ENCODE data around the gene PLCB4. TPM values are rescaled to one million over a fixed set of nuclear protein-coding genes. Genes with fewer than 3 reads are reported as not detected.

PLCB4 gene
- total RNA-seq, 6 experiments from 2014 or later = 71.8 to 95.7 (median 79.1) TPM

GRCh38 chr20:9210356-9210755 lies 141.5 kb downstream of the PLCB4 start:
- DNase-seq = no peak
- Mint-ChIP-seq H3K36me3 (ENCODE audit: low read depth) (peaks cover 11% of the 10 kb centered on the region; the same call in 1 of the 2 replicates), H3K4me1 (ENCODE audit: low read depth) (peaks cover 63% of the 10 kb centered on the region), H3K27me3 (ENCODE audit: insufficient read depth) (no peaks in the 10 kb centered on the region), H3K27ac (no peak overlapping the region), H3K4me3 (no peak overlapping the region), H3K9me3 (no peaks in the 10 kb centered on the region)
- TF ChIP-seq CTCF (IDR thresholded peaks at IDR 0.05) = no peak

- no peaks in the 10 kb centered on the region for H3K9me3 Mint-ChIP-seq
- H3K4me1 Mint-ChIP-seq (ENCODE audit: low read depth) = peaks cover 55% of the 10 kb centered on the region
- DNase-seq = no peak
- no peak overlapping the region for H3K4me3 Mint-ChIP-seq
- H3K27me3 Mint-ChIP-seq (ENCODE audit: insufficient read depth) = no peaks in the 10 kb centered on the region
- no peak for TF ChIP-seq CTCF (IDR thresholded peaks at IDR 0.05)
- H3K27ac Mint-ChIP-seq = no peak overlapping the region
- H3K36me3 Mint-ChIP-seq (ENCODE audit: low read depth) = peaks cover 11% of the 10 kb centered on the region; the same call in 1 of the 2 replicates
Observed at GRCh38 chr20:9211016-9211760, 142.3 kb downstream of the PLCB4 start.

- H3K4me3 Mint-ChIP-seq = no peak overlapping the region
- peaks cover 55% of the 10 kb centered on the region for H3K4me1 Mint-ChIP-seq (ENCODE audit: low read depth)
- H3K9me3 Mint-ChIP-seq = no peaks in the 10 kb centered on the region
- no peaks in the 10 kb centered on the region for H3K27me3 Mint-ChIP-seq (ENCODE audit: insufficient read depth)
- no peak for DNase-seq
- H3K36me3 Mint-ChIP-seq (ENCODE audit: low read depth) = peaks cover 20% of the 10 kb centered on the region
- TF ChIP-seq CTCF (IDR thresholded peaks at IDR 0.05) = no peak
- no peak overlapping the region for H3K27ac Mint-ChIP-seq
Observed at GRCh38 chr20:9212735-9213134, 143.8 kb downstream of the PLCB4 start.

GRCh38 chr20:9214685-9215084 lies 145.8 kb downstream of the PLCB4 start:
- peak; percentile 91 for DNase-seq
- no peak for TF ChIP-seq CTCF (IDR thresholded peaks at IDR 0.05)
- peak overlapping the region; percentile 24; the same call in 1 of the 2 replicates for H3K4me3 Mint-ChIP-seq
- peak overlapping the region; percentile 88 for H3K27ac Mint-ChIP-seq
- peaks cover 65% of the 10 kb centered on the region for H3K4me1 Mint-ChIP-seq (ENCODE audit: low read depth)
- no peaks in the 10 kb centered on the region for H3K27me3 Mint-ChIP-seq (ENCODE audit: insufficient read depth)
- H3K36me3 Mint-ChIP-seq (ENCODE audit: low read depth) = peaks cover 33% of the 10 kb centered on the region
- H3K9me3 Mint-ChIP-seq = 0 out of 2 replicates have a peak, but pooled peaks cover 3% of the 10 kb centered on the region

- DNase-seq = no peak
- no peak overlapping the region; the same call in 1 of the 2 replicates for H3K27ac Mint-ChIP-seq
- peaks cover 63% of the 10 kb centered on the region for H3K4me1 Mint-ChIP-seq (ENCODE audit: low read depth)
- H3K4me3 Mint-ChIP-seq = no peak overlapping the region
- peaks cover 29% of the 10 kb centered on the region for H3K36me3 Mint-ChIP-seq (ENCODE audit: low read depth)
- 0 out of 2 replicates have a peak, but pooled peaks cover 3% of the 10 kb centered on the region for H3K9me3 Mint-ChIP-seq
- no peaks in the 10 kb centered on the region for H3K27me3 Mint-ChIP-seq (ENCODE audit: insufficient read depth)
- peak; percentile 72 for TF ChIP-seq CTCF (IDR thresholded peaks at IDR 0.05)
Observed at GRCh38 chr20:9215539-9215938, 146.7 kb downstream of the PLCB4 start.

Measured in HFFc6 (cell line).